HG03064 (cell line): ENCODE data around the gene CBARP.

Experiments
- ATAC-seq: cut with Tn5 transposase; IDR thresholded peaks from one replicate; pipeline ENCODE4 v1.9.1; 2021; ENCODE audit warnings: low read depth; ENCODE audit not compliant: unreplicated experiment

CBARP gene

DNA sequence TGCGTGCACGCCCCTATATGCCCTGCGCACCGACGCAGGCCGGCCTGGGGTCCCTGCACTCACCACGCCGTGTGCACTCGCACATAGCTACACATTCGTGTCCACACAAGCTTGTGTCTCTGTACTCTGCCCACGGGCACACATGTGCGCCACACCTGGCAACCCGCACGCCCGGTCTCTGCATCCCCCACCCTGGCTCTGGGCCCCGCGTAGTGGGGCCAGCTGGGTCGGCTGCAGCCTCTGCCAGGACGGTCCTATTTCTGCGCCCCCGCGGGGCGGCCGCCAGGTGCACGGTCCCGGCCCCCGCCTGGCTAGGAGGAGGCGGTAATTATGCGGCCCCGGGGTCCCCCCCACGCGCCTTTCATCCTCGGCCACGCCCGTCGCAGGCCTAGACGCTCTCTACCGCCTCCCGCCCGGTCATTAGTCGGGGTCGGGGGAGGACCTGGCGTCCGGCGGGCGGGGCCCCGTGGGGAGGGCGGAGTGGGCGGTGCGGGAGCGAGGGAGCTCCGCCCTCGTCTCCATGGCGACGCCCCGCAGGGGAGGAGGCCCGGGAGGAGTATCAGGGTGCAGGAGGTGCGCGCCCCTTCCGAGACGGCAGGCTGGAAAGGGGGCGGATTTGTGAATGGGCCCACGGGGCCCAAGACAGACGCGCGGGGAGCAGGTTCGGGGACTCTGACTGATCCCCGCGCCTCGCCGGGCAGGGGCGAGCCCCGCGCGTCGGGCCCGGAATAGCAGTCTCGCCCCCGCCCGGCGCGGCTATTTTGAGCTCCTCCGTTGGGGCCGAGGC is 28.5 kb upstream of the CBARP start:
- ATAC-seq = no peak

GRCh38 chr19:1265615-1266128 is 27.9 kb upstream of the CBARP start:
- ATAC-seq = no peak

DNA sequence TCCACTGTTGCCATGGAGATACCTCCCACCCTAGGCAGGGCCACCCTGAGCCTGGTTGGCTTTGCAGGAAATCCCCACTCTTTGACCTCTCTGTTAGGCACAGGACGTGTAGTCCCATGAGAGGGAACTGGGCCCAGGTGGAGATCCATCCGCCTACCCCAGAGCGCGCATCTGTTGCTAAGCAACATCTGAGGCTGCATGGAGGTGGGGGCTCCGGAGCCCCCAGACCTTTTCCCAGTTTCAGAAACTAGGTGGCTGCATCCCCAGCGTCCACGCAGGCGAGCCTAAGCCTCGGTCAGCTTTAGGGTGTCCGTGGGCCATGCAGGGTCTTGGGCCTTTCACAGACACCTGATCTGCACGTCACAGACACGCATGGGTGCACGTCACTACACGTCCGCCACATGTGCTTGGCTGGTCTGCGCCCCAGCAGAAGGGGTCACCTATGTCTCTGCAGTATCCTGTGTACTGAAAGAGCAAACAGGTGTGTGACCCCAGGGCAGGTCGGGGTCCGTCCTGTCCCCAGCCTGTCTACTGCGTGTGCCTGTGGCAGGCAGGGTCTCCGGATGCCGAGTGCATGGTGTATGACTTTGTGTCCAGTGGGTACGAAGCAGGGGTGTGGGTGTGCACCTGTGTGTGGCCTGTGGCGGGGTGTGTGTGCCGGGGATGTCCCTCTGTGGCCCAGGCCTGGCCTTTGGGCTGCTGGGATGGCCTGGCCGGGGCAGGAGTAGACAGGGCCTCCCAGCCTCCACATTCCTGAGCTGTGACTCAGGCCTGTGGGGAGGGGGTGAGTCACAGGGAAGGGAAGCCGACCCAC is 27.2 kb upstream of the CBARP start:
- ATAC-seq = no peak

DNA sequence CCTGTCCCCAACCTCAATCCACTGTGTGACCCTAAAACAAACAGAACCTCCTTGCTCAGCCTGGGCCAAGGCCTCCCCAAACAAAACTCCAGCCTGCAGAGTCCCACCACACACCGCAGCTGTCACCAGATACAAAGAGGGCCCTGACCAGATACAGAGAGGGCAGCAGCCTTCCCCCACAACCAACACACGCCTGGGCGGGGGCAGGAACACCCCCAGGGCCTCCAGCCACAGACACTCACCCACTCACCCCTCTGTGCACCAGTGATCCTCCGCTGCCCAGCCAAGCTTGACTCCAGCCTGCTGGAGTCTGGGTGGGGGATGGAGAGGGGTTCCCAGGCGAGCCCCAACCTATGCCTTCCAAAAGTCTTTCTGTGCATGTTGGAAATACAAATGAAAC is 25.4 kb upstream of the CBARP start:
- no peak for ATAC-seq

- ATAC-seq = no peak
These were observed 24.9 kb upstream of the CBARP start for GRCh38 chr19:1262623-1263123.

GRCh38 chr19:1261798-1262622 is 24.2 kb upstream of the CBARP start:
- ATAC-seq = no peak

GRCh38 chr19:1261538-1261797 is 23.7 kb upstream of the CBARP start:
- ATAC-seq = no peak

DNA sequence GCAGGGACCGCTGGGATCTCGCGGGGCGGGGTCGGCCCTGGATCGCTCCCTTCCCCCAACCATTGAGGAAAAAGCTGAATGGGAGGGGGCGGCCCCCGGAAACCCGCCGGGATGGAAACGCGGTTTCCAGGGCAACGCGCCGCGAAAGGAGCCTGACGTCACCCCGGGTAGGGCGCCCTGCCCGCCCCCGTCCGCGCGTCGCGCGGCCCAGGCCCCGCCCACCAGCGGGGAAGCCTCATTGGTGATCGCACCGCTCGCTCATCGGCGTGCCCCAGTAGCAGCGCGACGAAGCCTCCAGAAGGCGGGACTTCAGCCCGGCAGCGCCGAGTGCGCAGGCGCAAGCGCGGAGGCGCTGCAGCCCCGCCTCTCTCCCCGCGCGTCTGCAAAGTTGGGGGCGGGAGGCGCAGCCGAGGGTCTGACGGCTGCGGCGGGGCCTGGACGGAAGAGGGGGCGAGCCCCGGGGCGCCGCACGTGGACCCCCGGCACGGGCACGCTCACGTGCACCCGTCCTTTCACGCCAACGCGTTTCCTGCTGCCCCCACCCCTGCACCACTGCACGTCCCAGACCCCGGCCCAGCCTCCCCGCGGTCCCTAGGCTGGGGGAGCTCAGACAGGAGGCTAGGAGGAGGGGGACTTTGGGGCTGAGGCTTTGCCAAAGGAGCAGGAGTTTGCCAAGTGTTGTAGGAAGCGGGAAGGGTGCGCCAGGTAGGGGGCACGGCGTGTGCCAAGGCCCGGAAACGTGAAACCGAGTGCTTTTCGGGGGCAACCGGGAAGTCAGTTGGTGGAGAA is 23.1 kb upstream of the CBARP start:
- ATAC-seq = no peak

- no peak for ATAC-seq
These were observed 22.3 kb upstream of the CBARP start for GRCh38 chr19:1259876-1260748.

DNA sequence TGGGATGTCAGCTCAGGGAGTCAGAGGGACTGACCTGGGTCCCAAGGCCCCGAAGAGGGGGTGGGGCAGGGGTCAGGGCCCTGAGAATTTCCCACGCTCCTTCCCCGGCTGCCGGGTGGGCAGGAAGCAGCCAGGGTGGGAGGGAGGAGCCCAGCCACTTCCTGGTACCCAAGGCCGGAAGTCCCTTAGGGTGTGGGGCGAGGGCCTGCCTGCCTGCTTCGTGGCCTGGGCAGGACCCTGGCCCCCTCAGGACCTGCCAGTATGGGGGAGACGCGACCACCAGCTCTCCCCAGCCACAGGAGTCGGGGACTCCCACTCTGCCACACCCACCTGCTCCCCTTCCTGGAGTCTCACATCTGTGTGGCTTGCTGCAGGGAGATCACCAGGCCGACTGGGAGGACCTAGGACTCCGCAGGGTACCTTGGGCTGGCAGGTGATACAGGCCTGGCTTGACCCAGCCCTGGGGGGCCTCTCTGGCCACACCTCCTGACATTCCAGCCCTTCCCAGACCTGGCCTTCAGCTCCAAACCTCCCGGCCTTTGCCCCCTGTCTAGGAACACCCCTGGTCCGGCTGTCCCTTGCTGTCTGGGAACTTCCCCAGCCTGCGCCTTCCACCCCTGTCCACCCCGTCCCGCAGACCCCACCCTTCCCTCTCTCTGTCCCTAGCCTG is 21.5 kb upstream of the CBARP start:
- no peak for ATAC-seq

DNA sequence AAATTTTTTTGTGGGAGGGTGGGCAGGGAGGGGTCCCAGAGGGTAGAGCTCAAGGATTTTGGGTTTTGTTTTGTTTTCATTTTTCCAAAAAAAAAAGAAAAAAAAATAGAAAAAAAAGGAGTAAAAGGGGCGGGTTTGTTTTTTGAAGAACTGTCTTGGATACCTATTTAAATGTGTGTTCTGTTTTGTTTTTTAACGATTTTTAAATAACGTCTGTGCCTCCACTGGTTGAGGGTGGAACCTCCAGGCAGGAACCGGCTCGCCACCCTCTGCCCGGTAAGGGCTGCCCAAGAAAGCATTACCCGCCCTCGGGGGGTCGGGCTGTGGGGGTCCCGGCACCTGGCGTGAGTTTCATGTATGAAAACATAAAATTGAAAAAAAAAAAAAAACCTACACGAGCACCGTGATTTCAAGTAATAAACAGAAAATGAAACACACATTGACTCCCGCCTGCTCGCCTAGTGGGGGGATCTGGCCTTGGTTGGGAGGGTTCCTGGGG is 21.0 kb upstream of the CBARP start:
- ATAC-seq = no peak

DNA sequence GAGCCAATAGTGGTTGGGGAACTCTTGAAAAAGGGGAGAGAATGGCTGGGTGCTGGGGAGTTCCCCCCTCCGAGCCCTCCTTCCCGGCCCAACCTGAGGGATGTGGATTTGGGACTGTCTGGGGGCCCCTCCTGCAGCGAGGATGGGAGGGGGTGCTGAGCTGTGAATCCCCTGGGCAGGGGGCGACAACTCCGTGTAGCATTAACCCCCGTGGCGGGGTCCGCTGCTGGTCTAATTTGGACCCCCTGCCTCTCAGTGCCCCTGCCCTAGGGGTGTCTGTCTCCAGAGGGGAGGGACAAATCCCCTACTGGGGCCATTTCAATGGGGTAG is 20.3 kb upstream of the CBARP start:
- no peak for ATAC-seq

DNA sequence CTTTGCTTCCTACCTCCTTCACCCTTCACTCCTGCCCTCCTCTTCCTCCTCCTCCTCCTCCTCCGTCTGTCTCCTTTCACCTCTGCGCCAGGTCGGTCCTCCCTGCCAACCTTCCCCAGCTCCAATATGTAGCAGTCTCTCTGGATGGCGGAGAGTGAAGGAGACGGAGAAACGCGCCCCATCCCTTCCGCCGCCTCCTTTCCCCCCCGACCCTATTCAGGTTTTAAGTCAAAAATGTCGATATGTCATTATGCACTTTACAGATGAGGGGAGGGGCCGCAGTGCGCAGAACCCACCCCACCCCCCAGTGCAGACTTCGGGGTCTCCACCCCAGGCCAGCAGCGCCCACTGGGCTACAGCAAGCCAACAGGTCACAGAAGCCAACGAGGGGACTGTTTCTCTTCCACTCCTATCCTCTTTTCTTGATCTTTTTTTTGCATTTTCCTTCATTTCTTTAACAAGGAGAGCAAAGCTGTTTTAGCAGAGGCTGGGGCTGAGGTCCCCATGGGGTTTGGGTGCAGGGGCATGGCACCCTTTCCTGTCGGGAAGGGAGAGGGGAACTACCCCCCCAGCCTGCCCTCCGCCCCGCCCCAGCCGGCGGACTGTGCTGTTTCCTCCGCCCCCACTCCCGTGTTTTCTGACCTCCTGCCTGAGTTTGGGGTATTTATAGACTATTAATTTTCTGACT is 19.8 kb upstream of the CBARP start:
- ATAC-seq = no peak

- ATAC-seq = no peak
These were observed 19.1 kb upstream of the CBARP start for GRCh38 chr19:1256646-1257474.

DNA sequence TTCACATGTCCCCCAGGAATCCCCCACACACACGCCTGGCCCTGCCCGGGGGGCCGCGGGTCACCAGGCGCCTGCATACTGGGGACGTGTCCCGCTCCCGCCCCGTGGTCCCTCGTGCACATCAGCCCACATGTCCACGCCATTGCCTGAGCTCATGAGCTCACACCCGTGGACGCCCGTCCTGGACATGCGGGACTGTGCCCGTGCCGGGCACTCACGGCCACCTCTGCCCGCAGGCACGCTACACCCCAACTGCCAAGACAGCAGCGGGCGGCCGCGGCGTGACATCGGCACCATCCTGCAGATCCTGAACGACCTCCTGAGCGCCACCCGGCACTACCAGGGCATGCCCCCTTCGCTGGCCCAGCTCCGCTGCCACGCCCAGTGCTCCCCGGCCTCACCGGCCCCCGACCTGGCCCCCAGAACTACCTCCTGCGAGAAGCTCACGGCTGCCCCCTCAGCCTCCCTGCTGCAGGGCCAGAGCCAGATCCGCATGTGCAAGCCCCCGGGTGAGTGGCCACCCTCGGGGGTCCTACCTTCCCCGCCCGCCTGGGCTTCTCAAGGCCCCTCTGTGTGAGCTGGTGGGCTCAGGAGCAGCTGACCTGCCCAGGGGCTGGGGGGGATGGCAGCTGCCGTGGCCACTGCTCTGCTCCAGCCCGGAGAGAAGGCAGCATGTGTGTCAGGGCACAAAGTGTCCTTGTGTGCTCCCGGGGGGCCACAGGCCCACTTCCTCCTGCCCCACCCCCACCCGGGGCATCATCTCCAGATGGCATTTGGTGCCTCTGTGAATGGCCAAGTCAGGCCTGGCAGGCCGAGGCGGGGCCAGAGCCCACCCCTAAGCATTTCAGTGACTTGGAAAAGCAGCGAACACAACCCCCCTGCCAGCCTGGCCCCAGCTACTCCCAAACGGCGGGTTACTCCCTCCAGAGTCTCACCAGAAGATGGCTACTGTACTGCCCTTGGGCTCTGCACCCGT is 17.7 kb upstream of the CBARP start:
- ATAC-seq = no peak

DNA sequence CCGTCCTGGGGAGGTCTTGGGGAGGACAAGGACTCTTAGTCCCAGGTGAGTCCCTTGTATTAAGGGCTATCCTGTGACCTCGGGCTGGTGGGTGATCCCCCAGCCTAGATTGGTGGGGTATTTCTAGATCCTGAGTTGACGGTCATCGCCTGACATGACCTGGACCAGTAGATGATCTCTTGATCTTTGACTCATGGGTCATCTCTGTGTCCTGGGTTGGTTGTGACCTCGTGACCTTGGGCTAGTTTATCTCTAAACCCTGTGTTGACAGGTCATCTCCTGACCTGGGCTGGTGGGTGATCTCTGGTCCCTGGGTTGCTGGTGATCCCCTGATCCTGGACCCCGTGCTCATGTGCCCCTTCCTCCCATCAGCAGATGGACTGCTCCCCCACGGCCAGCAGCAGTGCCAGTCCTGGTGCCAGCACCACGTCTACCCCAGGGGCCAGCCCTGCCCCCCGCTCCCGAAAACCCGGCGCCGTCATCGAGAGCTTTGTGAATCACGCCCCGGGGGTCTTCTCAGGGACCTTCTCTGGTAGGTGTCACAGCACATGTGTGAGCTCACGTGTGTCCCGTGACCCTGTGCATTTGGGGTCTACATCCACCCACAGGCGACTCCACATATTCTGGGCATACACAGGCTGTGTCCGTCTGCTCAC is 16.9 kb upstream of the CBARP start:
- ATAC-seq = no peak
